HepG2 (cell line): ENCODE results near the gene PSMC3IP. TPM values are rescaled to one million over a fixed set of nuclear protein-coding genes. Genes with fewer than 3 reads are reported as not detected.

Source experiments
- FOXP1 ChIP-seq, 2 experiments: fragments of 450-650 bp in 1 of 2; IDR thresholded peaks; 2 replicates each; pipeline ENCODE4 v1.6.1; 2017 to 2018; ENCODE audit warnings: antibody characterized with exemption in 1 of 2
- NCOA2 ChIP-seq: sonication (generic); formaldehyde crosslinking; IDR thresholded peaks from 2 replicates; pipeline ENCODE4 v1.8.0; 2022; ENCODE audit warnings: inconsistent platforms
- SATB2 ChIP-seq: sonication (generic); formaldehyde crosslinking; IDR thresholded peaks from 2 replicates; pipeline ENCODE4 v1.5.0; 2020; ENCODE audit warnings: missing genetic modification reagents
- ZBTB7B ChIP-seq: sonication (generic); formaldehyde crosslinking; IDR thresholded peaks from 2 replicates; pipeline ENCODE4 v1.4.0; 2020; ENCODE audit warnings: missing genetic modification reagents
- ZNF556 ChIP-seq: sonication (generic); formaldehyde crosslinking; IDR thresholded peaks from 2 replicates; pipeline ENCODE4 v1.4.0; 2020; ENCODE audit warnings: mild to moderate bottlenecking, missing genetic modification reagents, borderline replicate concordance
- ZNF713 ChIP-seq: sonication (generic); formaldehyde crosslinking; IDR thresholded peaks from 2 replicates; pipeline ENCODE4 v1.4.0; 2020; ENCODE audit warnings: mild to moderate bottlenecking, missing genetic modification reagents
- polyA plus RNA-seq, 8 experiments: library from polyadenylated mRNA; depleted of rRNA in 3 of 8; stranded (reverse) in 7 of 8; unstranded in 1 of 8; fragments of >200 nt; fragmentation: Illumina TruSeq in 4 of 8; extraction: Trizol in 4 of 8; gene quantifications; 2 replicates each; pipeline versions ENCODE4 v1.2.1 to v1.2.3, GENCODE V29; 2011 to 2016; ENCODE audit warnings: low read depth in 4 of 8, missing spikeins in 1 of 8, mixed read lengths in 1 of 8; ENCODE audit not compliant: insufficient read depth in 1 of 8
- total RNA-seq, 5 experiments: library from RNA; depleted of rRNA; stranded (reverse); fragments of >200 nt; fragmentation: Illumina TruSeq; extraction: Trizol; gene quantifications; 2 replicates each; pipeline ENCODE4 v1.2.3, GENCODE V29; 2016; ENCODE audit warnings: low read depth in 1 of 5
- TF ChIP-seq, protein P1 (sequence below), 2 experiments: fragments of 450-650 bp in 1 of 2; sonication (generic) in 1 of 2; formaldehyde crosslinking in 1 of 2; IDR thresholded peaks; 2 replicates each; pipeline versions ENCODE4 v1.6.1 to v1.8.0; 2016 to 2022; ENCODE audit warnings: antibody characterized with exemption in 1 of 2, mild to moderate bottlenecking in 1 of 2, missing genetic modification reagents in 1 of 2
- TF ChIP-seq, protein P2 (sequence below): sonication (generic); formaldehyde crosslinking; IDR thresholded peaks from 2 replicates; pipeline ENCODE4 v1.4.0; 2020; ENCODE audit warnings: mild to moderate bottlenecking, low read depth, missing genetic modification reagents

Gene PSMC3IP
- total and polyA plus RNA-seq, 2 of the 13 experiments (the other 11 are each of a cell fraction or from before 2014, with no cell fraction given) = 6.5 to 22.4 TPM

DNA sequence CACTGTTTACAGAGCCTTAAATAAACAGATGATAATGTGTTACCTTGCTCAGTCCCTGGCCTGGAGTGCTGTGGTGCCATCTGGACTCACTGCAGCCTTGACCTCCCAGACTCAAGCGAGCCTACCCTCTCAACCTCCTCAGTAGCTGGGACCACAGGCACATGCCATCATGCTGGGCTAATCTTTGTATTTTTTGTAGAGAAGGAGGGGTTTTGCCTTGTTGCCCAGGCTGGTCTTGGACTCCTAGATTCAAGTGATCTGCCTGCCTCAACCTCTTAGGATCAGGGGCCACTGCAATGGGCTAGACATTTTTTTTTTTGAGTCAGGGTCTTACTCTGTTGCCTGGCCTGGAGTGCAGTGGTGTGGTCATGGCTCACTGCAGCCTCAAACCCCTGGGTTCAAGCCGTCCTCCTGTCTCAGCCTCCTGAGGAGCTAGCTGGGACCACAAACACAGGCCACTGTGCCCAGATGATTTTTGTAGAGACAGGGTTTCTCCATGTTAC, 46.5 kb downstream of the PSMC3IP start (continued):
- TF ChIP-seq, protein P1, sequence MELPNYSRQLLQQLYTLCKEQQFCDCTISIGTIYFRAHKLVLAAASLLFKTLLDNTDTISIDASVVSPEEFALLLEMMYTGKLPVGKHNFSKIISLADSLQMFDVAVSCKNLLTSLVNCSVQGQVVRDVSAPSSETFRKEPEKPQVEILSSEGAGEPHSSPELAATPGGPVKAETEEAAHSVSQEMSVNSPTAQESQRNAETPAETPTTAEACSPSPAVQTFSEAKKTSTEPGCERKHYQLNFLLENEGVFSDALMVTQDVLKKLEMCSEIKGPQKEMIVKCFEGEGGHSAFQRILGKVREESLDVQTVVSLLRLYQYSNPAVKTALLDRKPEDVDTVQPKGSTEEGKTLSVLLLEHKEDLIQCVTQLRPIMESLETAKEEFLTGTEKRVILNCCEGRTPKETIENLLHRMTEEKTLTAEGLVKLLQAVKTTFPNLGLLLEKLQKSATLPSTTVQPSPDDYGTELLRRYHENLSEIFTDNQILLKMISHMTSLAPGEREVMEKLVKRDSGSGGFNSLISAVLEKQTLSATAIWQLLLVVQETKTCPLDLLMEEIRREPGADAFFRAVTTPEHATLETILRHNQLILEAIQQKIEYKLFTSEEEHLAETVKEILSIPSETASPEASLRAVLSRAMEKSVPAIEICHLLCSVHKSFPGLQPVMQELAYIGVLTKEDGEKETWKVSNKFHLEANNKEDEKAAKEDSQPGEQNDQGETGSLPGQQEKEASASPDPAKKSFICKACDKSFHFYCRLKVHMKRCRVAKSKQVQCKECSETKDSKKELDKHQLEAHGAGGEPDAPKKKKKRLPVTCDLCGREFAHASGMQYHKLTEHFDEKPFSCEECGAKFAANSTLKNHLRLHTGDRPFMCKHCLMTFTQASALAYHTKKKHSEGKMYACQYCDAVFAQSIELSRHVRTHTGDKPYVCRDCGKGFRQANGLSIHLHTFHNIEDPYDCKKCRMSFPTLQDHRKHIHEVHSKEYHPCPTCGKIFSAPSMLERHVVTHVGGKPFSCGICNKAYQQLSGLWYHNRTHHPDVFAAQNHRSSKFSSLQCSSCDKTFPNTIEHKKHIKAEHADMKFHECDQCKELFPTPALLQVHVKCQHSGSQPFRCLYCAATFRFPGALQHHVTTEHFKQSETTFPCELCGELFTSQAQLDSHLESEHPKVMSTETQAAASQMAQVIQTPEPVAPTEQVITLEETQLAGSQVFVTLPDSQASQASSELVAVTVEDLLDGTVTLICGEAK (IDR thresholded peaks at IDR 0.05) = no peak
- TF ChIP-seq, protein P1 (CRISPR knock-in tag; IDR thresholded peaks at IDR 0.05) = no peak; the same call in 1 of the 2 replicates
- TF ChIP-seq, protein P2, sequence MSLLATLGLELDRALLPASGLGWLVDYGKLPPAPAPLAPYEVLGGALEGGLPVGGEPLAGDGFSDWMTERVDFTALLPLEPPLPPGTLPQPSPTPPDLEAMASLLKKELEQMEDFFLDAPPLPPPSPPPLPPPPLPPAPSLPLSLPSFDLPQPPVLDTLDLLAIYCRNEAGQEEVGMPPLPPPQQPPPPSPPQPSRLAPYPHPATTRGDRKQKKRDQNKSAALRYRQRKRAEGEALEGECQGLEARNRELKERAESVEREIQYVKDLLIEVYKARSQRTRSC = 0 out of 2 replicates have a peak, but pooled peaks have one; percentile 54
- peak; percentile 89; the same call in 1 of the 2 replicates for TF ChIP-seq ZNF713 (CRISPR knock-in tag)
- TF ChIP-seq FOXP1 (IDR thresholded peaks at IDR 0.05) = peak; percentile 81
- TF ChIP-seq FOXP1 (CRISPR knock-in tag; IDR thresholded peaks at IDR 0.05) = peak; percentile 97
- no peak for TF ChIP-seq SATB2 (CRISPR knock-in tag)
- TF ChIP-seq NCOA2 (CRISPR knock-in tag) = peak; percentile 93
- peak; percentile 85 for TF ChIP-seq ZNF556 (CRISPR knock-in tag)
- peak; percentile 91 for TF ChIP-seq ZBTB7B (CRISPR knock-in tag)
